Globus pallidus (tissue), 1 donor: ENCODE measurements around the gene ZNF800.
A peak's percentile ranks its signal among the peaks of the same experiment; 100 is the strongest.
"Not testable (repeated sequence)": the region's sequence is repeated elsewhere in the genome, so short reads cannot be mapped to it uniquely, and the experiment has no call there.

Source experiments
- DNase-seq: peaks from one replicate; pipeline ENCODE4 v3.0.0-alpha.2; 2015; ENCODE audit warnings: low spot score

The ZNF800 gene, protein sequence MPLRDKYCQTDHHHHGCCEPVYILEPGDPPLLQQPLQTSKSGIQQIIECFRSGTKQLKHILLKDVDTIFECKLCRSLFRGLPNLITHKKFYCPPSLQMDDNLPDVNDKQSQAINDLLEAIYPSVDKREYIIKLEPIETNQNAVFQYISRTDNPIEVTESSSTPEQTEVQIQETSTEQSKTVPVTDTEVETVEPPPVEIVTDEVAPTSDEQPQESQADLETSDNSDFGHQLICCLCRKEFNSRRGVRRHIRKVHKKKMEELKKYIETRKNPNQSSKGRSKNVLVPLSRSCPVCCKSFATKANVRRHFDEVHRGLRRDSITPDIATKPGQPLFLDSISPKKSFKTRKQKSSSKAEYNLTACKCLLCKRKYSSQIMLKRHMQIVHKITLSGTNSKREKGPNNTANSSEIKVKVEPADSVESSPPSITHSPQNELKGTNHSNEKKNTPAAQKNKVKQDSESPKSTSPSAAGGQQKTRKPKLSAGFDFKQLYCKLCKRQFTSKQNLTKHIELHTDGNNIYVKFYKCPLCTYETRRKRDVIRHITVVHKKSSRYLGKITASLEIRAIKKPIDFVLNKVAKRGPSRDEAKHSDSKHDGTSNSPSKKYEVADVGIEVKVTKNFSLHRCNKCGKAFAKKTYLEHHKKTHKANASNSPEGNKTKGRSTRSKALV

GRCh38 chr7:127392566-127393367 is at the start of gene ZNF800:
Gene ZNF800 (minus strand): TSS chr7:127392708. CDS start chr7:127391557, 1,151 bp downstream.
- peak; percentile 94 for DNase-seq

DNA sequence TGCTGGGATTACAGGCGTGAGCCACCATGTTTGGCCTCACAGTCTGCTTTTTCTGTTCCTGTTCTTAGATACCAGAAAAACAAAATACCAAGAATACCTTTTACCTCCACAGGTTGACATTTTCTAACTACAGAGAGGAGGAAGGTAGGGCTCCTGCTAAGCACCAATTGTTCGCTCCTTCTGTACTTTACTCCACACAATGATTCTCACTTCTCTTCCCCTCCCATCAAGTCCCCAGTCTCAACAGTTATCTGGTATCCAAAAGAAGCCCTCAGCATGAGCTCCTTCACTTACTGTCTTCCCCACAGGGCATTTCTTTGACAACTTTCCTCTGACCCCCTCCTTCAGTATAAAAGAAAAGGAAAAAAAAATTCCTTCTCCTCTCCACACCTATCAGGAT is 47.7 kb upstream of the ZNF800 start:
- DNase-seq, result no peak

DNA sequence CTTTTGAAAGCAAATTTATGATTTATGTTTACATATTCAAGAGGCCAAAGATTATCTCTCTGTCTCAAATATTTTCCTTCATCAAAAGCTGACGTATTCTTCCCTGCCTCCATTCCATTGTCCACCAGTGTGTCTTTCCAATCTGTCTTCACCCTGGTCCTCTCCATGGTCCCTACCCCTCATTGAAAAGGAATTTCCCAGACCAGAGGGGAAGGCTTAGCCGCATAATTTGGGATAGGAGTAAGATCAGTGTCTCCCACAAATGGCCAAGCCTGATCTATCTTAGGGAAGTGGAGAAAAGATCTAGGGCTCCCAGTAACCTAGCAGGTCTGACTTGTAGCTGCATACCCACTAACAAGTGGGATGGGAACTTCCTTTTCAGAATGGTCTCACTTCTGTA is 46.3 kb upstream of the ZNF800 start:
- DNase-seq, result no peak

GRCh38 chr7:127437837-127438236 is 45.3 kb upstream of the ZNF800 start:
- DNase-seq, result no peak

- DNase-seq, result no peak
Measured at GRCh38 chr7:127437241-127437640, 44.7 kb upstream of the ZNF800 start.

- DNase-seq, result not testable (repeated sequence)
Measured at GRCh38 chr7:127429281-127429680, 36.8 kb upstream of the ZNF800 start.

- DNase-seq, result no peak
Measured at GRCh38 chr7:127419196-127419595, 26.7 kb upstream of the ZNF800 start.

- DNase-seq, result no peak
Measured at GRCh38 chr7:127418459-127418858, 26.0 kb upstream of the ZNF800 start.

- DNase-seq, result no peak
Measured at GRCh38 chr7:127417346-127417745, 24.8 kb upstream of the ZNF800 start.

- DNase-seq, result no peak
Measured at GRCh38 chr7:127415060-127415742, 22.7 kb upstream of the ZNF800 start.

DNA sequence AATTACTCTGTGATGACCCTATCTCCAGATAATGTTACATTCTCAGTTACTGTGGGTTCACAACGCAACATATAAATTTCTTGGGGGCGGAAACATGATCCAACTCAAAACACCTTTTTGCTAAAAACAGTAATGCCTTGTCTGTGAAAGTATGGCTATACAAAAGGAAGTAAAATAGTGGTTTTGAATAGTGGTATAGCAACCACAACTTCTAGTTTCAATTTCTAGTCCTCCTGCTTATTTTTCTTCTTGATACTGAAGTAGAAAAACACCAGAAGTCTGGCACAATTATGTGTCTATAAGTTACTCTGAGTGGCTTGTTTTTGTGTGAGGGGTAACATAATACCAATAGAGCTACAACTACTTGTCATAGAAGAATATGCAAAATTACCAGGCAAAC is 21.5 kb upstream of the ZNF800 start:
- DNase-seq, result no peak

GRCh38 chr7:127413326-127413725 is 20.8 kb upstream of the ZNF800 start:
- no peak for DNase-seq

DNA sequence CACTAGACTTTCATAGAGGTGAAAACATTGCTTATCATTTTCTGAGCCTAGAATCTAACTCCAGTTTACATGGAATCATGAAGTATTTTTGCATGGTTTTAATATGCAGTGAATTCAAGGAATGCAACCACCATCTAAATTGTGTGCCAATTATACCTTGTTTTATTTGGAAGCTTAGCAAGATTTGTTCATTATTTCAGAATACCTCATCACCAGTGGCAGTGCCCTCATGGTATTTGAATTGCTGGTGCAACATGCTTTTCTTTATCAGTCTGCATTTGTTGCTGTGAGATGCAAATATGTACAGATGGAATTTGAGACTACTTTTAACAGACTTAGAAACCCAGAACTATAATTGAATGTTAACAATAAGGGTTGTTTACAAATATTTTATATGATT is 18.7 kb upstream of the ZNF800 start:
- DNase-seq, result no peak

- DNase-seq, result no peak
Measured at GRCh38 chr7:127409629-127410028, 17.1 kb upstream of the ZNF800 start.

GRCh38 chr7:127404286-127405072 is 12.0 kb upstream of the ZNF800 start:
- no peak for DNase-seq

- no peak for DNase-seq
Measured at GRCh38 chr7:127396184-127396583, 3.7 kb upstream of the ZNF800 start.

DNA sequence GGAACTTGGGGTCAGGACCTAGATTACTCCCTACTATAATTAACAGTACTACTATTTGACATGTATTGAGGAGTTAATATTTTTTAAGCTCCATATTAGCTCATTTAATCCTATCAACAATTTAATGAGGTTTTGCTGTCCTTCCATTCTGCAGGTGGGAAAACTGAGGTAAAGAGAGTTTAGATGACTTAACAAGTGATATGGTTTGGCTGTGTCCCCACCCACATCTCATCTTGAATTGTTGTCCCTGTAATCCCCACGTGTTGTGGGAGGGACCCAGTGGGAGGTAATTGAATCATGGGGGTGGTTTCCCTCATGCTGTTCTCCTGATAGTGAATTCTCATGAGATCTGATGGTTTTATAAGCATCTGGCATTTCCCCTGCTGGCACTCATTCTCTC is 2.6 kb upstream of the ZNF800 start:
- not testable (repeated sequence) for DNase-seq

DNA sequence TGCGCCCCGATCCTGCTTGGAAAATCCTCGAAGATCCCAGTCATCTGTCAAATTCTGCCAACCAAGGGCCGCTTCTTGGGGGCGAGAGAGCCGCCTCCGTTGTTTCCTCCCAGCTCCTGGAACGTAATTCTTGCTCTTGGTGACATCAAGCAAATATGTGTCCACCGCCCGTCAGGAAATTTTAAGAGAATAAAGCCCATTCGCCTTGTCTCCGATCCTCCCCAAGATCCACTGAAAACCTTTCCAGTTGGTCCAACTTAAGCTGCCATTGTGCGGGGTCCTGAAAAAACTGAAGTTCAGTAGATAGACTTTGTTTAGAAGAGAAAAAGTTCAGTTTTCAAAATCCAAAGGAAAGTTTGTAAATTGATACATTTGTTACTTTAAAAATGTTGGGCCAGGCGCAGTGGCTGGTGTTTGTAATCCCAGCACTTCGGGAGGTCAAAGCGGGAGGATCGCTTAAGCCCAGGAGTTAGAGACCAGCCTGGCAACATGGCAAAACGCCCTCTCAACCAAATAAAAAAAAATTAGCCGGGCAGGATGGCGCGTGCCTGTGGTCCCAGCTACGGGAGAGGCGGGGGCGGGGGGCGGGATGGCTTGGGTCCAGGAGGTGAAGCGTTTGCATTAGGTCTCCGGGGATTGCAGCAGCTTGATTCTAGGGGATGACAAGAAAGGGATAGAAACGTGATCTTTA is 1.0 kb upstream of the ZNF800 start:
- DNase-seq, result no peak

GRCh38 chr7:127392182-127392565 is 334 bp downstream of the ZNF800 start:
- DNase-seq, result no peak

GRCh38 chr7:127391591-127392181 is 822 bp downstream of the ZNF800 start:
- DNase-seq, result peak; percentile 3
